OCI-LY3 (cell line): ENCODE measurements around the gene CFAP157.

Source experiments
- EZH2phosphoT487 ChIP-seq: fragments of 200-600 bp; shearing (Covaris generic); IDR thresholded peaks from 2 replicates; pipeline ENCODE4 v1.6.1; 2018; ENCODE audit warnings: antibody characterized with exemption, mixed run types, low read depth
- TF ChIP-seq, protein P1 (sequence below): fragments of 200-600, 300-600 bp; sonication (generic); IDR thresholded peaks from 2 replicates; pipeline ENCODE4 v1.5.1; 2014; ENCODE audit warnings: antibody characterized with exemption, low read length, low read depth

DNA sequence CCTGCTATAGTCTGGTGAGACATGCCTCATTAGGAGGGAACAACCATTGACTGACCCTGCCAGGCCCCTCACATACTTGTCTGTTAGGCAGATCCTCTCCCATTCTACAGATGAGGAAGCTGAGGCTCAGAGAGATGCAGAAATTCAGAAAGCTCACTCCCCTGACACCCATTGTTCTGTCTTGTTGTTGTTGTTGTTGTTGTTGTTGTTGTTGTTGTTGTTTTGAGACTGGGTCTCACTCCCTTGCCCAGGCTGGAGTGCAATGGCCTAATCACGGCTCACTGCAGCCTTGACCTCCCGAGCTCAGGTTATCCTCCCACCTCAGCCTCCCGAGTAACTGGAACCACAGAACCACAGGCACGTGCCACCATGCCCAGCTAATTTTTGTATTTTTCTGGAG, 13.1 kb upstream of the CFAP157 start:
- TF ChIP-seq, protein P1, sequence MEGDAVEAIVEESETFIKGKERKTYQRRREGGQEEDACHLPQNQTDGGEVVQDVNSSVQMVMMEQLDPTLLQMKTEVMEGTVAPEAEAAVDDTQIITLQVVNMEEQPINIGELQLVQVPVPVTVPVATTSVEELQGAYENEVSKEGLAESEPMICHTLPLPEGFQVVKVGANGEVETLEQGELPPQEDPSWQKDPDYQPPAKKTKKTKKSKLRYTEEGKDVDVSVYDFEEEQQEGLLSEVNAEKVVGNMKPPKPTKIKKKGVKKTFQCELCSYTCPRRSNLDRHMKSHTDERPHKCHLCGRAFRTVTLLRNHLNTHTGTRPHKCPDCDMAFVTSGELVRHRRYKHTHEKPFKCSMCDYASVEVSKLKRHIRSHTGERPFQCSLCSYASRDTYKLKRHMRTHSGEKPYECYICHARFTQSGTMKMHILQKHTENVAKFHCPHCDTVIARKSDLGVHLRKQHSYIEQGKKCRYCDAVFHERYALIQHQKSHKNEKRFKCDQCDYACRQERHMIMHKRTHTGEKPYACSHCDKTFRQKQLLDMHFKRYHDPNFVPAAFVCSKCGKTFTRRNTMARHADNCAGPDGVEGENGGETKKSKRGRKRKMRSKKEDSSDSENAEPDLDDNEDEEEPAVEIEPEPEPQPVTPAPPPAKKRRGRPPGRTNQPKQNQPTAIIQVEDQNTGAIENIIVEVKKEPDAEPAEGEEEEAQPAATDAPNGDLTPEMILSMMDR = no peak
- TF ChIP-seq EZH2phosphoT487 = no peak
